Measurements from ENCODE around the gene ZNF554.
"Not testable (repeated sequence)": the region's sequence is repeated elsewhere in the genome, so short reads cannot be mapped to it uniquely, and the experiment has no call there.

ZNF554 gene

DNA sequence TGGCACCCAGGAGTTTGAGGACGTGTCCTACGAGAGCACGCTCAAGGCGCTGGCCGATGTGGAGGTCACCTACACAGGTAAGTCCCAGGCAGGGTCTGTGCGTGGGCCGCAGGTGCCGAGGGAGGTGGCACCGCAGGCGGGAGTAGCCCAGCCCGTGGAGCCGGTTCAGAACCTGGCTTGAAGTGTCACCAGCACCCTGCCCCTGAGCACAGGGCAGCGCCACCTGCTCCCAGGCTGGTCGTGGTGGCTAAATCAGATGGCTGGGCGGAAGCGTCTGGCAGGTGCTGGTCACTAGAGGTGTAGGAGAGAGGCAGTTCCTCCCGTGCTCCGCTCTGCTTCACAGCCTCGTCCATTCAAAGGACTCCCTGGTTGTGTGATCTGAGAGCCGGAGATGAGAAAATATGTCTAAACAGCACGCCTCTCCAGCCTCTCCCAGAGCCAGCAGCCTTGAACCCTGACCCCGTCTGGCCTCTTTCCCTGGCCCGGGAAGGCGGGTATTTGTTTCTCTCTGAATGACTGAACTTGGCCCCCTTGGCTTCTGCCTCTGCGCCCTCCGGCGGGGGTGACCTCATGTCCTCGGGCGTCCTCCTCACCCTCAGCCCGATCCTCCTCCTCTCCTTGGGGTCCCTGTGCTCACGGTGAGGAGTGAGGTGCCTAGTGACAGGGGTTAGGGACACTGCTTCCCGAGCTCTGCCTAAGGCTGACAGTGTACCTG lies 29.0 kb upstream of the ZNF554 start:
- DNase-seq (ENCODE audit: low read depth in 3 of 3) = no peak

DNA sequence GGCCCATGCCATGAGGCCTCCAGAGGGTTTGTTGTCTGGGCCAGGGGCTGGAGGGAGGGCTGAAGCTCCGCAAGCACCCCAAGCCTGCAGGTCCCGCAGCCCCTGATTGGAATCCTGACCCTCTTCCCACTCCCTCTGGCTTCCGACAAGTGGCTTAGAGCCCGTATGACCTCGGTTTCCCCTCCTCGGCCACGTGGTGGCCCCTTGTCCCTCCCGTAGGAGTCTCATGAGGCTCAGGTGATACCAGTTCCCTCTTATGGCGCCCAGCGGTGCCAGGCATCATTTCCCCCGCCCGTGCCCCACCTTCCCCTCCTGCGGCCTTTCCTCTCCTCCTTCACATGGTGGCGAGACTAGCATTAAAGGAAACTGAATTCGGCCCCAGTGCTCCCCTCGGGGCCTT lies 28.2 kb upstream of the ZNF554 start:
- DNase-seq (ENCODE audit: low read depth in 3 of 3) = no peak

DNA sequence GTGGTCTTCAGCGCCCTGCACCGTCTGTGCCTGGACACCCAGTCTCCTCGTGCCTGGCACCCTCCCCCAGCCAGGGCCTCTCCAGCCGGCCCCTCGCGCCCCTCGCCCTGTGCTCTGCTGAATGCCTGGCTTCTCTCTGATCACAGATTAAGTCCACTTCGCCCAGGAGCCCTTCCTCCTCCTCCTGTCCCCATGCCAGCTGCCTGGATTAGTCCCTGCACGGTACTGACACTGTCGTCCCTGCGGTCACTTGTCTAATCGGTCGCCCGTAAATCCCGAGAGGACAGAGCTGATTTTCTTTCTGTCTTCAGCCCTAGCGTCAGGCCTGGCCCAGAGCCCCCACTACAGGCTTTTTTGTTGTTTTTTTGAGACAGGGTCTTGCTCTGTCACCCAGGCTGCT lies 27.8 kb upstream of the ZNF554 start:
- no peak for DNase-seq (ENCODE audit: low read depth in 3 of 3)

DNA sequence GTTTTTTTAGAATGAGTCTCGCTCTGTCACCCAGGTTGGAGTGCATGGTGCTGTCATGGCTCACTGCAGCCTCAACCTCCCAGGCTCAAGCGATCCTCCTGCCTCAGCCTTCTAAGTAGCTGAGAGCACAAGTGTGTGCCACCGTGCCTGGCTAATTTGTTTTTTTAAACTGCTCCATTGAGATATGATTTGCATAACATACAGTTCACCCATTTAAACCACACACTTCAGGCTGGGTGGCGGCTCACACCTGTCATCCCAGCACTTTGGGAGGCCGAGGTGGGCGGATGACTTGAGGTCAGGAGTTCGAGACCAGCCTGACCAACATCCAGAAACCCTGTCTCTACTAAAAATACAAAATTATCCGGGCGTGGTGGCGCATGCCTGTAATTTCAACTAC lies 27.0 kb upstream of the ZNF554 start:
- not testable (repeated sequence) for DNase-seq (ENCODE audit: low read depth in 3 of 3)

DNA sequence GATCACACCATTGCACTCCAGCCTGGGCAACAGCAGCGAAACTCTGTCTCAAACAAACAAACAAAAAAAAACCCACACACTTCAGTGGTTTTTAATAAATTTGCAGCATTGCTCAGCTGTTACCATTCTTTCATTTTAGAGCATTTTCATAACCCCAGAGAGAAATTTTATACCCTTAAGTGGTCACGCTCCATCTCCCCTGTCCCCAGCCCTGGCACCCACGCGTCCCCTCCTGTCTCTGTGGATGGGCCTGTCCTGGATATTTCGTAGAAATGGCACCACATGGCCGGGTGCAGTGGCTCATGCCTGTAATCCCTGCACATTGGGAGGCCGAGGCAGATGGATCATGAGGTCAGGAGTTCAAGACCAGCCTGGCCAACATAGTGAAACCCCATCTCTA lies 26.5 kb upstream of the ZNF554 start:
- DNase-seq (ENCODE audit: low read depth in 3 of 3) = no peak

DNA sequence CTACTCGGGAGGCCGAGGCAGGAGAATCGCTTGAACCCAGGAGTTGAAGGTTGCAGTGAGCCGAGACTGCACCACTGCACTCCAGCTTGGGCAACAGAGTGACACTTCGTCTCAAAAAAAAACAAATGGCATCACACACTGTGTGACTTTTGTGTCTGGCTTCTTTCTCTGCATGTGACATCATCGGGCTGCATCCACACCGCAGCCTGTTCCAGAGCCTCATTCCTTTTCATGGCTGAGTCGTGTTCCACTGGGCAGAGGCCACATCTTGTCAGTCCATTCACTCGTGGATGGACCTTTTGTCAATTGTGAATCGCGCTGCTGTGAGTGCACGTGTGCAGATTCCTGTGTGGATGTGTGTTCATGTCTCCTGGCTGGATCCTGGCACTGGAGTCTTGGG lies 26.1 kb upstream of the ZNF554 start:
- DNase-seq (ENCODE audit: low read depth in 3 of 3) = no peak

DNA sequence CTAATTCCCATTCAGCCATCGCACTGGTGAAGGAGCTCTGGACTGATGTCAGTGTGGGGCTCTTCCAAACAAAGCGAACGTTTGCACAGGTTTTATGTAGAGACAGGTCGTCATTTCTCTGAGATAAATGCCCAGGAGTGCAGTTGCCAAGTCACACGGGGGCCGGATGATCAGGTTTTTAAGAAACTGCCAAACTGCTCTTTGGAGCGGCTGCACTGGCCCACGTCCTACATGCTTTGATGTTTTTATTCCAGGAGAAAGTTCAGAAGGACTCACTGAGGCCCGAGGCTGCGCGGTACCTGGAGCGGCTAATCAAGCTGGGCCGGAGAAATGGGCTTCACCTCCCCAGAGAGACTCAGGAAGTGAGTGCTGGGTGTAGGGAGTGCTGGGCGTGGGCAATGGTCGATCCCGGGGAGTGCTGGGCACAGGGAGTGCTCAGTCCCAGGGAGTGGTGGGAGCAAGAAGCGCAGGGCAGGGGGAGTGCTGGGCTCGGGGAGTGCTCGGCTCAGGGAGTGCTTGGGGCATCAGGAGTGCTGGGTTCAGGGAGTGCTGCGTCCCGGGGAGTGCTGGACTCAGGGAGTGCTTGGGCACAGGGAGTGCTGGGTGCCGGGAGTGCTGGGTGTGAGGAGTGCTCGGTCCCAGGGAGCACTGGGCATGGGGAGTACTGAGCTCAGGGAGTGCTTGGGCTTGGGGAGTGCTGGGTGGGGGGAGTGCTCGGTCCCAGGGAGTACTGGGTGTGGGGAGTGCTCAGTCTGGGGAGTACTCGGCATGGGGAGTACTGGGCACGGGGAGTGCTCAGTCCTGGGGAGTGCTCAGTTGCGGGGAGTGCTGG lies 23.6 kb upstream of the ZNF554 start:
- no peak for DNase-seq (ENCODE audit: low read depth in 3 of 3)

DNA sequence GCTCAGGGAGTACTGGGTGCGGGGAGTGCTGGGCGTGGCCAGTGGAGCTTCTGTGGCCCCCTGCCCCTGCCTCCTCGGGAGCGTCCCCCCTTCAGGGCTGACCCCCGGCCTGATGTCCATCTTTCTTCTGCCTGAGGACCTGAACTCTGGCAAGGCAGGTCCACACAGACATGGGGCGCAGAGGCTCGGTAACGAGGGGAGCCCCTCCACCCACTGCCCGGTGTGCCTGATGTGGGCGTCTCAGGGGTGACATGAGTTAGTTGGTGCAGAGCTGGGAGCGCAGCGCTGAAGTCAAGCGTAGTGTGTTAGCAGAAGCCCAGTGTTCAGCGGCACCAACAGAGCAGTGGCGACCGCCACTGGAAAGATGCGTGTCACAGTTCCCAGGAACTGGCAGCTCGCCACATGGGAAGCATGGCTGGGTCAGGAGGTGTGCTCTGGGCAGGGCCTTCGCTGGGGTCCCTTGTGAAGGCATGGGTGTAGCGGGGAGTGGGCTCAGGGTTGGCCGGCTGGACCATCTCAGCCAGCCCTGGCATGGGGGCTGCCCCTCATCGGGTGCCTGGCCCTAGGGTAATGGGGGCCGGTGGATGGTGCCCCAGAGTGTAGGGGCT lies 22.9 kb upstream of the ZNF554 start:
- no peak for DNase-seq (ENCODE audit: low read depth in 3 of 3)

DNA sequence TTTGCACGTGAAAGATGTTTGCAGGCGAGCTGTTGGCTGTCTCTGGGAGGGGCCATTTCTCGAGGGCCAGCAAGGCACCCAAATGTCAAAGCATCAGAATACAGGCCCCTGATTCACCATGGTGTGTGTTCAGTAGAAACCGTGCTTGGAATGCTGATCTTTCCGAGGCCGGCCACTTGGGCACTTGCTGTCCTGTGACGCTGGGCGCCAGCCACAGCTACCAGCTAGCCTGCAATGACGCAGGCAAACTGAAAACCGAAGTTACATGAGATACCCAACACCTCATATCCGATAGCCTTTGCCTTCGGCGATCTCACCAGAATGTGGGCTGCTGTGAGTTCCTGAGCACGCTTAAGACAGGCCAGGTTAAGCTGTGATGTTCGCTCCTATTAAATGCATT lies 22.4 kb upstream of the ZNF554 start:
- no peak for DNase-seq (ENCODE audit: low read depth in 3 of 3)

DNA sequence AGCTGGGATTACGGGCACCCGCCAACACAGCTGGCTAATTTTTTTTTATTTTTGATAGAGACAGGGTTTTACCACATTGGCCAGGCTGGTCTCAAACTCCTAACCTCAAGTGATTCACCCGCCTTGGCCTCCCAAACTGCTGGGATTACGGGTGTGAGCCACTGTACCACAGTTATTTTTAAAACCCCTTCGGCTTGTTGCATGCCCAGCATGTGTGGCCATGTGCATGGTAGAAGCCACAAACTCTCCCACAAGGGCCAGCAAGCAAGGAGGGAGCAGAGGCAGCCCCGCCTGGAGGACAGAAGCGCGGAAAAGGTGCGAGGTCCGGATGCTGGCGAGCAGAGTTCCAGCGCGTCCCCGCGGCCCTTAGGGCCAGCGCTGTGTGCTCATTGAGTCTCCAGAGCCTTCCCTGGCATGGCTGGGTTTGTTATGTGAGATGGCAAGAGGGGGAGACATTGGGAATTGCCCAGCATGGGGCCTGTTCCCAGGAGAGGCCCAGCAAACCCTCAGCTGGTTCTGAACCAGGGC lies 21.4 kb upstream of the ZNF554 start:
- no peak for DNase-seq (ENCODE audit: low read depth in 3 of 3)

DNA sequence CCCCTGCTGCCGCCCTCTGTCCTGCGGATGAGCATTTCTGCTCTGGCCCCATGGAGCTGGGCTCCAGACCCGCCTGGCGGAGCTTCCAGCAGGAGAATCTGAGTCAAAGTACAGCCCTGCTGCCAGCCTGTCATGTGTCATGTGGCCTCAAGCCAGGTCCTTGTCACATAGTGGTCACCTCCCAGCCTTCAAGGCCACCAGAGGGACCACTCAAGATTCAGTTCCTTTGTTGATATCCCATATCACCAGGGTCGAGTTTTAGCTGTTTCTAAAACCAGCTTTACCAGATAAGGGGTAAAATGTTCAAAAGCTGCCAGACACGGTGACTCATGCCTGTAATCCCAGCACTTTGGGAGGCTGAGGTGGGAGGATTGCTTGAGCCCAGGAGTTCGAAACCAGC lies 20.9 kb upstream of the ZNF554 start:
- DNase-seq (ENCODE audit: low read depth in 3 of 3) = no peak

DNA sequence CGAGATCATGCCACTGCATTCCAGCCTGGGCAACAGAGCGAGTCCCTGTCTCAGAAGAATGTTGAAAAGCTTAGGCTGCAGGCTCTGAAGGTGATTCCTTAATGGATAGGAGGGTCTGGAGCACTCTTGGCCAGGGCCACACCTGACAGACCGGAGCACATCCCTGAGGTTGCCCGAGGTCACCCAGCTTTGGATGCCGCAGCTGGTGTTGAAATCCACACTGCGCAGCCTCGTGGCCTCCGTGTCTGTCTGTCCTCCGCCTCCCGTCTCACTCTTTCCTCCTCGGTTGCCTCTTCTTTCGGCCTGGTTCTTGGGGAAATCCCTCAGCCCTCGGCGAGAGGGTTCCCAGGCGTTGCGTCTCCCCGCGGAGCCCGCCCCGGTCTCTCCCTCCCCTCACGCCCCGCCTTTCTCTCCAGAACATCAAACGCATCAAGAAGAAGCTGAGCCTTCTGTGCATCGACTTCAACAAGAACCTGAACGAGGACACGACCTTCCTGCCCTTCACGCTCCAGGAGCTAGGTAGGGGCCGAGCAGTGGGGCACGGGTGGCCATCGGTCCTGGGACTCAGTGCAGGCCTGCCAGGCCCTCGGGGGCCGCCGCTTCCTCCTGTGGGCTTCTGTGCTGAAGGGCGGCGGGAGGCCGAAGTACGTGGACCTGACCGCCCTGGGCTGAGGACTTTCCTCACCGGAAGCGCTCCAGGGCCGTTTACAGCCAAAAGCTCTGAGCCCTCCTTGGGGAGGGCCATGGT lies 20.2 kb upstream of the ZNF554 start:
- no peak for DNase-seq (ENCODE audit: low read depth in 3 of 3)

DNA sequence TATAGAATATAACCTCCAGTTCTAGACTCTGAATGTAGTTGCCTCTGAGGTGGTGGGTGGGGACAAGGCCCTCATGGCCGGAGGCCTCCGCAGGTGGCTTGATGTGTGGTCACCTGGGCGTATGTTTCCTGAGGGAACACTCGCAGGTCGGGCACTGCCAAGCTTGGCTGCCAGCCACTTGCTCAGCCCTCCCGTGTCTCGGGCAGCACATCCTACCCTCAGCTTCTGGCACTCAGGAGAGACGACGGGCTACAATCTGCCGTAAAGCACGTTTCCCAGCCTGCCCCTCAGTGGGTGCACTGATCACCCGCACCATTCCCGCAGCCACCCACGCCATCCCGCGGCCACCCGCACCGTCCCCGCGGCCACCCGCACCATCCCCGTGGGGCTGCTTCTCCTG lies 19.2 kb upstream of the ZNF554 start:
- DNase-seq (ENCODE audit: low read depth in 3 of 3) = no peak

DNA sequence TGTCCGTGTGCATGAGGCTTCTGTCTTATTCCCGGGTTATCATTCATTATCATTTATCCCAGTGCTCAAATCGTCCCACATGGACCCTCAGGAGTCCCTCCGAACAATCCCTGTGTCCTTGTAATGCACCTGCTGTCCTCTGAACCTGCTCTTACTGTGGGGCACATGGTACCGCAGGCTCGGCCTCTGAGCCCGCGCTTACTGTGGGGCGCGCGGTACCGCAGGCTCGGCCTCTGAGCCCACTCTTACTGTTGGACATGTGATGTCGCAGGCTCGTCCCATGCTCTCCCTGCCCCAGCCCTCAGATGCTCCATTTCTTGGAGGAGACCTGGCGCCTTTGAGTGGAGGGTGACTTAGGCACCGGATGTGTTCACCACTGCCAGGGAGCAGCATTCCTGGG lies 16.8 kb upstream of the ZNF554 start:
- DNase-seq (ENCODE audit: low read depth in 3 of 3) = no peak

DNA sequence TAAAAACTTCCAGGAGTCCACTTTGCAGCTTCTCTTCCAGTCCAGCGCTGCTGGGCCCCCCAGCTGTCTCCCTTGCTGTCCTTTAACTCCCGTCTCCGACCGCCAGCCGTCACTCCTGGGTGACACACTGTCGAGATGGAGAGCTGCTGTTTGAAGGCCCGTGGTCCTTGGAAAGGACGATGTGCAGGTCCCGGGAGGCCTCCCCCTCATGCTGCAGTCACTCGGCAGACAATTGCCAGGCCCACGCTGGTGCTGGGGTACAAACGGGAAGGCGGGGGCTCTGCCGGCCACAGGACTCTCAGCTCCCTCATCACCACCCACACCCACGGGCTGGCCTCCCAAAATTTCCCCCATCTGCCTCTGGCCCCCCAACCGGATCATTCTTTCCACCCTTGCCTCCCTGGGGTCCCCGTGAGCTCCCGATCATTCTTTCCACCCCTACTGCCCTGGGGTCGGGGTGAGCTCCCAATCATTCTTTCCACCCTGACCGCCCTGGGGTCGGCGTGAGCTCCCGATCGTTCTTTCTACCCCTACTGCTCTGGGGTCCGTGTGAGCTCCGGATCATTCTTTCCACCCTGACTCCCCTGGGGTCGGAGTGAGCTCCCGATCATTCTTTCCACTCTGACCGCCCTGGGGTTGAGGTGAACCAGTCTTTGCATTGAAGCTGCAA lies 16.0 kb upstream of the ZNF554 start:
- DNase-seq (ENCODE audit: low read depth in 3 of 3) = no peak

DNA sequence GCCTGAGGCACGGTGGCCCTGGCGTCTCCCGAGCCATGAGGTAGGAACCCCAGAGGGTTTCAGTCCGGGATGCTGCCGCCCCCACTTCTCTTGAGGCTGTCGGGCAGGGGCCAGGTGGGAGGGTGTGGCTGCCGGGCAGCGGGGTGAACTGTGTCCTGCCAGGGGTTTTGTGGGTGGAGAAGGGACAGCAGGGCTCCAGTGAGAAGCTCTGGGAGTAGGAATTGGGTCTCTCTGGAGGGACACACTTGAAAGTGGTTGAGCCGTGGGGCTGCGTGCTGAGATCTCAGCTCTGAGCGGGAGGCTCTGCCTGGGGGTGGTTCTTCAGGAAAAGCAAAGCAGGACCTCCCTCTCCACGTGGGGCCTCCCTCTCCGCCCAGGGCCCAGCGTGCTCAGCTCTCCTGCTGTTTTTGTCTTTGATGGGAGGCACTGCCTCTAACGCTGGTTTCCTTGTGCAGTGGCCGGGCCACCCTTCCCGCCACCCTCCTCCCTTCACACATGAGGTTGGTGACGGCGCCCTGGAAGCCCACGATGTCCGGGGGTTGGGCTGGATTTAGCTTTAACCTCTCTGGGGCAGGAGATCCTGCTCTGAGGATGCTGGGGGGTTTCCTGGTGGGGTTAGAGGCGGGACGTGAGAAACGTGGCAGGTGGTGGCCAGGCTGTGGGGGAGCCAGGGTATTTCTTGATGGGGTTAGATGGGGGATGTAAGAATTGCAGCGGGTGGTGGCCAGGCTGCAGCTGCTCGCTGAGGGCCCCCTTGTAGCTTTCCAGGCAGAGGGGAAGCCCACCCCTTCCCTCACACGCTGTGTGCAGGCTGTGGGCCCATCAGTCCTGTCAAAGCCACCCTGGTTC lies 15.3 kb upstream of the ZNF554 start:
- no peak for DNase-seq (ENCODE audit: low read depth in 3 of 3)

DNA sequence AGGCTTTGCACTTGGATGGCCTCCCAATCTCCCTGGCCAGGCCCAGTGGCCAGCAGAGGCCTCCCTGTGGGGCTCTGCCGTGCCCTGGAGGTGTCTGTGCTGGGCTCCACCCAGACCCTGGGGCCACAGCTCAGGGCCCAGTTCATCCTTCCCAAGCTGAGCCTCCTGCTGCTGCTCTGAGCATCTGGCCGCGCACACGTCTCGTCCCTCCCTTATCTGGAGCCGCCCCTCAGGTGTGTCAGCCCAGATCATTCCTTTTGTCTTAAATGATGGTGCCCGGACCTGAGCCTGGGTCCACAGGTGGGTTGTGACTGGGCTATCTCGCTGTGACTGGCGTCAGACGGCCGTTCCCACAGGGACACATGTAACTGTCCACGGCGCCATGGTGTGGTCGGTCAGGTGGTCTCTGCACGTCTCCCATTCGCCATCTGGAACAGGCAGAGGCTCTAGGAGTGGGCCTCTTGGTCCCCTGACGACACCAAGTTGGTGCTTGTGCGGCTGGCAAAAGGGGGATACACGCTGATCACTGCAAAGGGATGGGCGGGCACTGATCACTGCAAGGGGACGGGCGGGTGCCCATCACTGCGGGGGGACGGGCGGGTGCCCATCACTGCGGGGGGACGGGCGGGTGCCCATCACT lies 14.3 kb upstream of the ZNF554 start:
- DNase-seq (ENCODE audit: low read depth in 3 of 3) = no peak

DNA sequence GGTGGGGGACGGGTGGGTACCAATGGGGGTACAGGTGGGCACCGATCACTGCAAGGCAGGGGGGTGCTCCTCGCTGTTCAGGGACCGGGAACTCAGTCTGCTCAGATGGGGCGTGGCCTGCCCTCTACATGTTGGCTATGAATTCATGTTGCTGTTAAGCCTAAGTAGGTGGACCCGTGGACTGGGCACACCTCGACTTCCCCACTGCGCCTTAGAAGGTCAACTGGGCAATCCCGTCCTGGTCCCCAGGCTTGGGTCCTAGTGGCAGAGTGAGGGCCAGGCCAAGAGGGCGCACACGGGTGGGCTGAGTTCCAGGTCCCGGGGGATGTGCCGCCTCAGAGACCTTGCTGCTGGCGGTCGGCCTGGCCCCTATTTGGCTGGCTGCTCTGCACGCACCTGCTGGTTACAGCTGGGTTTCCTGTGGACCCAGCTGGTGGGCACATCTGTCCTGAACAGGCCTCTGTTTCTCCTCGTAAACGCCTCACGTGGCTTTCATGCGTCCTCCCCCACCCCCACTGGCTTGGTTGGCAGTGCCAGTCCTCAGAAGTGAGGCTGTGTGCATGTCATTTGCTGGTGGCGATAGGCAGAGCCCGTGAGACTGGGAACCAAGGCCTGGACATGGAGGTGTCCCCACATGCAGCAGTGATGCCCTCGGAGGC lies 13.5 kb upstream of the ZNF554 start:
- DNase-seq (ENCODE audit: low read depth in 3 of 3) = no peak

DNA sequence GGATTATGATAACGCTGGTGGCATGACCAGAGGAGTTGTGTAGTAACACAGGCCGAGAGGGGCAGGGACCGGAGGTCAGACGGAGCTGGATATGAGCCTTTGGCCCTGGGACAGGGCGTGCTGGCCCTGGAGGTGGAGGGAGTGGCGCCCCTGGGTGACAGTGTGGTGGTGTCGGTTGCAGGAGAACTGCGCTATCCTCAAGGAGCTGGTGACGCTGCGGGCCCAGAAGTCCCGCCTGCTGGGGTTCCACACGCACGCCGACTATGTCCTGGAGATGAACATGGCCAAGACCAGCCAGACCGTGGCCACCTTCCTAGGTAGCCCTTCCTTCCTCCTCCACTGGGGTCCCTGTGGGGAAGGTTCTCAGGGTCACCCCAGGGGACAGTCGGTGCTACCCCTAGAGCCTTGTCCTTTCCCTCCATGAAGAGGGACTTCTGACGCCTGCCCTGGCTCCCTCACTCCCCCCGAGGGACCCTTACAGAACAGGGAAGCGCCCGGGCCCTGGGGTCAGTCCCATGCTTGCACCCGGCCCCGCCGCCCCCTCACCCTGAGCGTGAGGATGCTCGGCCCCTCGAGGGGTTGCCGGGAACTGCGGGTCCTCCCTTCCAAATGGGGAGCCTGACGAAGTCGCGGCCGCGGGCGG lies 12.8 kb upstream of the ZNF554 start:
- no peak for DNase-seq (ENCODE audit: low read depth in 3 of 3)

All from stimulated activated CD4-positive, alpha-beta T cell treated with anti-CD3 and anti-CD28 coated beads, TNF-alpha, amount 100 ng/mL, for 48 hours (primary cell).